Bronchial epithelial cell (primary cell): ENCODE results near the gene EIF1AX. TPM values are rescaled to one million over a fixed set of nuclear protein-coding genes. Genes with fewer than 3 reads are reported as not detected.

Experiments used
- DNase-seq: peaks from one replicate; pipeline ENCODE4 v3.0.0-alpha.2; 2010; ENCODE audit warnings: low read depth
- FAIRE-seq: peaks from 2 replicates; lab custom pipeline; 2011; peaks lifted over from hg19 to GRCh38; lab: Jason Lieb, UNC
- H3K27me3 ChIP-seq: 2 replicates; pipeline ENCODE4 v1.5.1; 2011; ENCODE audit warnings: low read length; ENCODE audit not compliant: control insufficient read depth, insufficient read depth
- H3K36me3 ChIP-seq: 2 replicates; pipeline ENCODE4 v1.5.1; 2011; ENCODE audit warnings: low read length; ENCODE audit not compliant: control insufficient read depth, insufficient read depth
- H3K4me3 ChIP-seq: 2 replicates; pipeline ENCODE4 v1.5.1; 2011; ENCODE audit warnings: mild to moderate bottlenecking, low read depth, low read length, control low read depth
- total RNA-seq: library from RNA; depleted of rRNA; stranded (reverse); fragments of >200 nt; gene quantifications from 2 replicates; pipeline ENCODE4 v1.2.1, GENCODE V29; 2014
- TF ChIP-seq, protein P1 (sequence below): IDR thresholded peaks from 2 replicates; pipeline ENCODE4 v1.5.1; 2011; ENCODE audit warnings: mild to moderate bottlenecking, moderate library complexity, low read length, control low read depth, inconsistent platforms; ENCODE audit not compliant: insufficient read depth, severe bottlenecking

EIF1AX gene
- total RNA-seq, 1 donor from 2014 or later: 29.2 TPM

DNA sequence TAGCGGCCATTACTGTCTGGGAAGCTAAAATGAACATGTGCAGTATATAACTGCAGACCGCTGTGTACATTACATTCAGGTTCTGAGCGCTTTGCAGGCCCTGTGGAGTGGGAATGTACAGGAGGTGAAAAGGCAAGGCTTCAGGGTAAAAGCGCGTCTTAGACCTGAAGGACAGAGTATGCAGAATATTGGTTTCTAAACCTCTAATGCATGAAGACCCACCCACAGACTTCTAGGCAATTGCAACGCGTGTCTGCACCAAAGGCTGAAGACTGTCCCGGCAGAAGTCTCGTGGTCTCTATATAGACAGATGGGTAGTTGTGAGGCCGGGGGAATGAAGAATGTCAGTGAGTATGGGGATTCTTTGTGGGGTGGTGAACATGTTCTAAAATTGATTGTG, 30.4 kb downstream of the EIF1AX start:
- Histone ChIP-seq H3K27me3 (no peaks in the 10 kb centered on the region), H3K36me3 (no peaks in the 10 kb centered on the region), H3K4me3 (no peak overlapping the region)
- TF ChIP-seq, protein P1, sequence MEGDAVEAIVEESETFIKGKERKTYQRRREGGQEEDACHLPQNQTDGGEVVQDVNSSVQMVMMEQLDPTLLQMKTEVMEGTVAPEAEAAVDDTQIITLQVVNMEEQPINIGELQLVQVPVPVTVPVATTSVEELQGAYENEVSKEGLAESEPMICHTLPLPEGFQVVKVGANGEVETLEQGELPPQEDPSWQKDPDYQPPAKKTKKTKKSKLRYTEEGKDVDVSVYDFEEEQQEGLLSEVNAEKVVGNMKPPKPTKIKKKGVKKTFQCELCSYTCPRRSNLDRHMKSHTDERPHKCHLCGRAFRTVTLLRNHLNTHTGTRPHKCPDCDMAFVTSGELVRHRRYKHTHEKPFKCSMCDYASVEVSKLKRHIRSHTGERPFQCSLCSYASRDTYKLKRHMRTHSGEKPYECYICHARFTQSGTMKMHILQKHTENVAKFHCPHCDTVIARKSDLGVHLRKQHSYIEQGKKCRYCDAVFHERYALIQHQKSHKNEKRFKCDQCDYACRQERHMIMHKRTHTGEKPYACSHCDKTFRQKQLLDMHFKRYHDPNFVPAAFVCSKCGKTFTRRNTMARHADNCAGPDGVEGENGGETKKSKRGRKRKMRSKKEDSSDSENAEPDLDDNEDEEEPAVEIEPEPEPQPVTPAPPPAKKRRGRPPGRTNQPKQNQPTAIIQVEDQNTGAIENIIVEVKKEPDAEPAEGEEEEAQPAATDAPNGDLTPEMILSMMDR: no peak
- FAIRE-seq: no peak
- DNase-seq: no peak

DNA sequence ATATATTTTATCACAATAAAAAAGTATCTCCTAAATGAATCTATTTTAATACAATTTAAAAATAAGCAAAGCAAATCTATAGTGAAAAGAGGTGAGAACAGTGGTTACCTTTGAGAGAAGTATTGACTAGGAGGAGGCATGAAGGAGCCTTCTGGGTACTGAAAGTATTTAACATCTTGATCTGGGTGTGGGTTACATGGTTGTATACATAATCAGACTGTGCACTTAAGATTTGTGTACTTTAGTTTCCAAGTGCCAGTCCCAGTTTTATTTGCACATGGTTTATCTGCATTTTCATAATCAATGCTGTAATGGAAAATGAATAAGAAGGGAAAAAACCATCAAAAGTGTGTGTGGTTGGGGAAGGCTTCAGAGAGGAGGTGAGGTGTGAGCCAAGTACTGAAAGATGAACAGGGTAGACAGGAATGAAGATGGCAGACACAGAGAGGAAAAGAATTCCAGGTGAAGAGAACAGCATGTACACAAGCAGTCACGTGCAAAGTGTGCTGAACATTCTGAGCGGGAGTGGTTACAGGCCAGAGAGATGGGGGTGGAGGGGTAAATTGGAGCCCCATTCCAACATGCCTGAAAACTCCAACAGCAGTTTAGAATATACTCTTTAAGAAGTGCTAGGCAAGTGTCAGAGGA, 39.6 kb downstream of the EIF1AX start:
- no peak for FAIRE-seq
- TF ChIP-seq, protein P1: no peak
- Histone ChIP-seq H3K27me3 (no peaks in the 10 kb centered on the region), H3K4me3 (no peak overlapping the region), H3K36me3 (no peaks in the 10 kb centered on the region)
- DNase-seq: no peak

GRCh38 chrX:20091499-20091898, 50.1 kb downstream of the EIF1AX start:
- DNase-seq (peak; percentile 46), FAIRE-seq (no peak)
- H3K36me3 ChIP-seq: no peaks in the 10 kb centered on the region
- TF ChIP-seq, protein P1: no peak
- H3K4me3 ChIP-seq: no peak overlapping the region
- H3K27me3 ChIP-seq: no peaks in the 10 kb centered on the region

DNA sequence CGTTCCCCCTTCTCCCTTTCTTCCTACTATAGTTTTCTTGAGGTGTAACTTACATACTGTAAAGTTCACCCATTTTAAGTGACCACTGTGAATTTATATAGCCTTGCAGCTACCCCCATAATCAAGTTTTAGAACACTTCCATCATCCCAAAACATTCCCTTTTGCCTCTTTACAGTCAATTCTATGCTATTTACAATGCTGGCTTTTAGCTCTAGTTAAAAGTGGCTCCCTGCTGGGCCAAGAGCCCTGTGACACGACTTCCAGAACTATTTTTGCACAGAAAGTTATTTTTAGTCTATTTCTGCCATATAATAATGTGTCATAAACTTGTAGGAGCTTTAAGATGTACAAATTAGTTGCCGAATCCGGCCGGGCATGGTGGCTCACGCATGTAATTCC, 51.8 kb downstream of the EIF1AX start:
- Histone ChIP-seq H3K27me3 (no peaks in the 10 kb centered on the region), H3K4me3 (no peak overlapping the region), H3K36me3 (no peaks in the 10 kb centered on the region)
- FAIRE-seq (no peak), DNase-seq (no peak)
- TF ChIP-seq, protein P1: no peak

DNA sequence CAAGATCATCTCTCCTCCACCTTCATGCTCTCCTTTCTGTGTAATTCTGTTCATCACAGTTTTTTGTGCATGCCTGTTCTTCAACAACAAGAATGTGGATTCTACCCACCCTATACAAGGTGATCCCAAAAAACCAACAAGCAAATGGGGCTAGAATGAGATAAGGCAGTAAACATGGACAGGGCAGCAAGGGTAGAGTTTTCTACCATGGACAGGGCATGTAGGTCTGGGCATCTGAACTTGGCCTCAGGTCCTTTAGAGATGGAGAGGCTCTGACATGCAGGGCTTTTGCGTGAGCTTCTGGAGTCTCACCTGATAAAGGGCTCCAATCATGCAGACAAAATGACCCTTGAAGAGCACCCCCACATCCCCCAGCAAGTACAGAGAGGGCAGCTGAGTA, 61.4 kb downstream of the EIF1AX start:
- no peak for DNase-seq
- no peaks in the 10 kb centered on the region for H3K27me3 ChIP-seq
- no peak overlapping the region for H3K4me3 ChIP-seq
- H3K36me3 ChIP-seq: no peaks in the 10 kb centered on the region
- TF ChIP-seq, protein P1: no peak
- FAIRE-seq: no peak

Other genes starting within 250 kb of the EIF1AX start
- 3.4 and 5.6 TPM in 2 replicates for gene BCLAF3, start 150.8 kb downstream of the EIF1AX start, total RNA-seq
- gene MAP7D2, start 24.9 kb downstream of the EIF1AX start, total RNA-seq: under 0.01 and 0.38 TPM in 2 replicates
- gene RPS6KA3, start 125.1 kb upstream of the EIF1AX start, total RNA-seq: 49.5 and 68.4 TPM in 2 replicates